HG03342 (cell line): ENCODE results near the gene PTCH1.

Experiments
- ATAC-seq: cut with Tn5 transposase; IDR thresholded peaks from one replicate; pipeline ENCODE4 v1.9.1; 2021; ENCODE audit warnings: mild to moderate bottlenecking, moderate library complexity; ENCODE audit not compliant: unreplicated experiment

The PTCH1 gene

GRCh38 chr9:95446259-95446658, 70.5 kb downstream of the PTCH1 start:
- ATAC-seq = no peak

GRCh38 chr9:95444160-95444559, 72.6 kb downstream of the PTCH1 start:
- no peak for ATAC-seq

- ATAC-seq = no peak
These were observed 73.5 kb downstream of the PTCH1 start for GRCh38 chr9:95443301-95443700.

GRCh38 chr9:95441081-95441480, 75.7 kb downstream of the PTCH1 start:
- ATAC-seq = no peak

GRCh38 chr9:95440447-95440846, 76.3 kb downstream of the PTCH1 start:
- no peak for ATAC-seq

GRCh38 chr9:95438561-95439357, 78.0 kb downstream of the PTCH1 start:
- ATAC-seq = no peak

- no peak for ATAC-seq
These were observed 79.2 kb downstream of the PTCH1 start for GRCh38 chr9:95437559-95437958.

- ATAC-seq = no peak
These were observed 80.4 kb downstream of the PTCH1 start for GRCh38 chr9:95436416-95436815.

- ATAC-seq = no peak
These were observed 81.6 kb downstream of the PTCH1 start for GRCh38 chr9:95435074-95435728.

GRCh38 chr9:95434116-95435073, 82.4 kb downstream of the PTCH1 start:
- ATAC-seq = no peak

GRCh38 chr9:95433096-95433819, 83.5 kb downstream of the PTCH1 start:
- ATAC-seq = no peak

- no peak for ATAC-seq
These were observed 85.5 kb downstream of the PTCH1 start for GRCh38 chr9:95431286-95431685.

GRCh38 chr9:95429948-95430620, 86.7 kb downstream of the PTCH1 start:
- no peak for ATAC-seq

- ATAC-seq = no peak
These were observed 87.7 kb downstream of the PTCH1 start for GRCh38 chr9:95429096-95429495.

GRCh38 chr9:95425910-95426551, 90.7 kb downstream of the PTCH1 start:
- ATAC-seq = no peak

GRCh38 chr9:95422650-95423049, 94.1 kb downstream of the PTCH1 start:
- no peak for ATAC-seq

GRCh38 chr9:95420518-95420917, 96.3 kb downstream of the PTCH1 start:
- ATAC-seq = no peak

GRCh38 chr9:95419444-95419843, 97.3 kb downstream of the PTCH1 start:
- ATAC-seq = no peak

- ATAC-seq = no peak
These were observed 101.6 kb downstream of the PTCH1 start for GRCh38 chr9:95415158-95415557.

GRCh38 chr9:95413793-95414192, 103.0 kb downstream of the PTCH1 start:
- ATAC-seq = no peak
